CD1c-positive myeloid dendritic cell (primary cell): ENCODE data around the gene MYOF.
"Not testable (repeated sequence)": the region's sequence is repeated elsewhere in the genome, so short reads cannot be mapped to it uniquely, and the experiment has no call there.

Experiments used
- DNase-seq: peaks from one replicate; pipeline ENCODE4 v3.0.0-alpha.2; 2016; ENCODE audit errors: extremely low spot score

MYOF gene

DNA sequence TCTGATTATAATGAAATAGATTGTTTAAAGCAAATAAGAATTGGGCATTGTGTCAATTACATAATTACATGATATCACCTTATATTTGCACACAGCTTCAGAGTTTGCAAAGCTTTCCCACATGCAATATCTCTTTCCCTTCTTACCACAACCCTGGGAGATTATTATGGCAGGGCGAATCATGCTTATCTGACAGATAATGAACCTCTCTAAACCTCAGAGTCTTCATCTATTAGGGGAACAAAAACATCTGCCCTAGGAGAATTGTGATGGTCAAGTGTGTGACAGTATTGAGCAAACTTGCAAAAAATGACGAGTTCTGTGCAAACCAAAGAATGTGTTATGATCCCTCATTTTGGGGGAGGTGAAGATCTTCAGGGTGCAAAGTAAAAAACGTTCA lies 90.0 kb downstream of the MYOF start:
- DNase-seq: no peak

DNA sequence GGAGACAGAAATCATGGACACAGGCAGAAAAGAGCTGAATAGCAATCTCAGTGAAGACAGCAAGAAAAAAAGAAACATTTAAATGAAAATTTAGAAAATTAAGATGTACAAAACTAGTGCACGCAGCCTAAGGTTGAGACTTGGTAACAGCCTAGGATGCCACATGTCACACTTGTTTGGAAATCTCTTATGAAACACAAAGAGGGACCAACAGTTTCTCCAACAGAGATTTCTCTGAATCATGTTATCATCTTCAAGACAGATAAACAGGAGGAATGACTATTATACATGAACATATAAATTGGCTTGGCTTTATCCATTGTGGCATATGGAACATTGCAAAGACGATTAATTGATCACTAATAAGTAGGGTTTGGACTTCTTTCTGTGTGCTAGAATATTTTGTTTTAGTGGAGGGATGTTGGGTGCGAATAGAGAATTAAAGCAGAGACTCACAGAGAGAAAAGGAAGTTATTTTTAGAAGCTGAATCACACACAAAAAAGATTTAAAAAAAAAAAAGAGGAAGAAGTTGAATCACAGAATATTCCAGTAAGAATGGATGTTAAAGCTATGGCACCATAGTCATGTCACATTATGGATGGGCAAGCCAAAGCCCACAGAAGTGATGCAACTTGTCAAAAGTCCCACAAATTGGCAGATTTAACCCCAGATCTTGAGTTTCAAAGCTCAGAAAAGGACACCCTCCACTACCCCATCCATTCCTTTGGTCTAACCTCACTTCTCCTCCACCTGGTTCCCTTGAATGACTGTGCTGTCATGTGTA lies 91.6 kb downstream of the MYOF start:
- DNase-seq: peak; percentile 65

DNA sequence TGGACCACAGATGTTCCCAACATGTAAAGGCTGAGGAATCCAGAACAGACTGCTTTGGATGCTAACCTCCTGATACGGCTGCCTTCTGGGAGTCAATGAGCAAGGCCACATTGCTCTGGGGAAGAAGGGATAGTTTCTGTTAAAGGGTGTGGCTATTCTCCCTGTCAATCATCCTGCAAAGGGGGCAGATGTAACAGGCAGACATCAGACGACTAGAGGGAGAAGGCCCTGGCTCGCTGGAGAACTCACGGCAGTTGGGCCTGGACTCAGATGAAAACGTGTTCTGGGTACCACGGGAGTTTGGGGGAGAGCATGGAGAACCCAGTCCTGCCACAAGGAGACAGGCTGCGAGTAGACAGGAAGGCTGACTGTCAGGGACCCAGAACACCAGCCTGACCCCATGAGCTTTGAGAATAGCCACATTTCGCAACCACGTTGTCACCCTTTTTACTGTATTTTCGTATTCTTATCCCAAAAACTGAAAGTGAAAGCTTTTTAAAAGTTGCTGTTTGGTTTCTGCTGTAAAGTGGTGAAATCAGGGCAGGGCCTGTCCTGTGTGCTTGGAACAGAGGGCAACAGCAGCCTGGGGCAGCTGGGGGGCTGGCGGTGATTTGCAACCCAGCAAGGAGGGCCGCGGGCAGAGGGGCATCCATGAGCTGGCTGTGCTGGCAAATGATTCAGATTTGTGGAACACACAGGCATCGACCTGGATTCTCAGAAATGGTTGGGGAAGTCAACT lies 95.3 kb downstream of the MYOF start:
- peak; percentile 48 for DNase-seq

DNA sequence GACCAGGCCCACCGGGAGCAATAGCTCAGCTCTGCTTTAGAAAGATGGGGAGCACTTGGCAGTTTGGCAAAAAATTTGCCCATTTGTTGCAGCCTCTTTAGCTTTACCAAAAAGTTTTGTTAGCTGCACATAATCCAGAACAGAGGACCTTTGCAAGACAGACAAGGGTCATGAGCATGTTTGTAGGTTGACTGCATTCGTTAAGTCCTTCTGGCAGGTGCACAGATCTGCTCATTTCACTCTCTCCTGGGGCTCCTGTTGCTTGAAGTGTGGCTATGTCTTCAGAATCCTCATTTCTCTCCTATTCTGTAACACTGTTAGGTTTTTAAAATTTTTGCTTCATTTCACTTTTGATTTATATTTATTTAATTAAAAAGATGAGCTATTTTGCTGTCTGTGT lies 96.8 kb downstream of the MYOF start:
- no peak for DNase-seq

DNA sequence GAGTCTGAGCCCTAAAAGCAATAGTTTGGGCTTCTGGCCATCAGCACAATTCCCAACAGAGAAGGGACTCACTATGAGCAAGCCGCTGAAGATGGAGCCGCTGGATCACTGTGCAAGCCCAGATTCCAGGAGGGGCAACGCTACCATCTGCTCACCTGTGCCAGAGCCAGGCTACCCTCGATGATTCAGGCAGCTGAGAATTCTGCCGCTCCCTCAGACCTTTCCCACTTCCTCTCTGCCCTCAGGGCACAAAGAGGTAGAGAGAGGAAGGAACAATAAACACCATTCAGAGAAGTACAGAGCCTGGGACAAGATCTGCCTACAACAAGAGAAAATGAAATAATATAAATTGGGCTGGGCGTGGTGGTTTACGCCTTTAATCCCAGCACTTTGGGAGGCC lies 98.1 kb downstream of the MYOF start:
- DNase-seq: peak; percentile 48

DNA sequence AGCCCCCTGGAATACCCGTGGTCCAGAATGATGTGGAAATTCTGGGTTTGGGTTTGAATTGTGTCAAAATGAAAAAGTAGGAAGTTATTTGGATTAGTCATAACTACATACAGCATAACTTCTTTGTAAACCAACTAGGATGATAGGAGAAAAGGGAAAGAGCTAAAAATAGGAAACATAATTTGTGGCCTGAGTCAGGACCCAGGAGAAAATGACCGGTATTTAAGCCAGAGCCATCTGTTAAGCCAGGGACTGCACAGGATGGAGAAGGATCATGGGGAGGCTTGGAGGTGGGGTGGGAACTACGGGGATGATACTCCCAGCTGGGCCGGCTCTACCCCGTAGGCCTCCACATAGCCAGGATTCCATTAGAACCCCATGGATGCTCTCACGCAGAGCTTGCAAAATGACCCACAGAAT lies 98.6 kb downstream of the MYOF start:
- DNase-seq: peak; percentile 65

DNA sequence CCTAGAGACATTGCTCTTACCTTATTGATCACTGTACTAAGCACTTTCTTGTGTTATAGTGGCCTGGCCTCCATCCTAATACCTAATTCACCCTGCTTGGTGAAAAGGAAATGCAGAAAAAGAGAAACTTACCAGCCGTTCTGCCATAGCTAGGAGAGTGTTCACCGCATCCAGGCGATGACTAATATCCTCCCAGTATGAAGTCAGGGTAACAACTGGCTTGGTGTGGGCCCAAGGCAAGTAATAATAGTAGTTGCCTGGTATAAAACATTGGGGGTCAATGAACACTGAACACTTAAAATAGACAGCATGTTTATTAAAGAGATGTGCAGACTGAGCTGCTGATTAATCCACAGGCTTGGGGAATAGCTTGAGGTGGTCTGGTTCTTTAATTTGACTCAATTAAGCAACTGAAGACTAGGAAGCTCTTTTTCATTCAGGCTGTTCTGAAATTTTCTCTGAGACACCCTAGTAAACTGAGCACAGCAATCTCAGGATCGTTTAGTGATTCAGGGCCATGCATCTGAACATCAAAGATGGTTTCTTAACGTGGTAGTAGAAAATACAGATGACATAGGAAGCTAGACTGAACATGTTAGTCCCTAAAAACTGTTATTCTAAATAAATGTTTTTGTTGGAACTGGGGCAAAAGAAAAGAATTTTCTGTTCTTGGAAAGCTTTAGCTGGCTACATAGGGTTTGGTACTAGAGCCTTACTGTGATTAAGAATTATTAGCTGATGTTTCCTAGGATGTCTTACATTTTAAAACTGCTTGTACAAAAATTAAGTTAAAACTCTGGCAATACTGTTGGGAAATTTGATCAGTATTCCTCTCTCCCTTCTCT lies 102.2 kb downstream of the MYOF start:
- peak; percentile 65 for DNase-seq

DNA sequence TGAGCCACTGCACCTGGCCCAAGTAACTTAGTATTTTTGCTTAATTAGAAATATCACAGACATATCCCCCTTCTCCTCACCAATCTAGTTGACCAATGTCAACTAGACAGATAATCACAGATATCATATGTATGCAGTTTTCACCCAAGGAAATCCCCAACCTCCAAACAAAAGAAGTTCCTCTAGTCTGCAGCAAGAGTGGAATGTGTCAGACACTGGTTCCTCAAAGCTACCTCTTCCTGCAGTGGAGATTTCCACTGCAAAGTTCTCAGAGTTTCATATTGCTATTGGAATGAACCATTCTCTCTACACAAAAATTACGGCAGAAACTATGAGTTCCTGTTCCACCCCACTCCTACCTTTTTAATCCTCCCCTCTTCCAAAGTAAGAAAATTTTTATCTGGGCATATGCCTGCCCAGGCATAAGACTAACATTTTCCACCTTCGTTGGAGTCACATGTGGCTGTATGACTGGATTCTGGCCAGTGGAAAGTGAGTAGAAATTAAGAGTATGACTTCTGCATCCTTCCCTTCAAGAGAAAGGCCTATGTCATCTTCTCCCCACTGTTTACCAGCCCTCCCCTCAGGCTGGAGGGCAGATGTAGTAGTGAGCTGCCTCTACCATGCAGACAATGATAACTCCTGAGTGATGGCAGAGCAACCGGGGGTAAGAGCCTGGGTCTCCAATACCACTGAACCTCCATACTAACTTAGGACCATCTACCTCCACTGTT lies 103.0 kb downstream of the MYOF start:
- peak; percentile 79 for DNase-seq

DNA sequence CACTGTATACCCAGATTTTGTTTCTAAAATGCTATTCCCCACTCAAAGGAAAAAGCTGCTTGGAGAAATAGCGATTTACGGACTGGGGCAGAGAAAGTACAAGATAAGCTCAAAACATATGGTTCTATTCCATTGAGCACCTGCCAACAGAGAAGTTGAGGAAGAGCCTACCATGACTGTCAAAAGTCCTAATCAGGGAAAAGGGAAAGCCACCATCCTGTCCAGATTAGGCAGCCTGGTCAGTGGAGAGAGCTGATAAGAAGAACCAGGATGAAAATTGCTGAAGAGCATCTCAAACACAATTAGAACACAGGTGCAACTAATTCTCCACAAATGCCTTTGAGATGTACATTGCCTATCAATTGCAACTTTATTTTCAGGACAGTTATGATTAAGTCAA lies 104.1 kb downstream of the MYOF start:
- DNase-seq: no peak

DNA sequence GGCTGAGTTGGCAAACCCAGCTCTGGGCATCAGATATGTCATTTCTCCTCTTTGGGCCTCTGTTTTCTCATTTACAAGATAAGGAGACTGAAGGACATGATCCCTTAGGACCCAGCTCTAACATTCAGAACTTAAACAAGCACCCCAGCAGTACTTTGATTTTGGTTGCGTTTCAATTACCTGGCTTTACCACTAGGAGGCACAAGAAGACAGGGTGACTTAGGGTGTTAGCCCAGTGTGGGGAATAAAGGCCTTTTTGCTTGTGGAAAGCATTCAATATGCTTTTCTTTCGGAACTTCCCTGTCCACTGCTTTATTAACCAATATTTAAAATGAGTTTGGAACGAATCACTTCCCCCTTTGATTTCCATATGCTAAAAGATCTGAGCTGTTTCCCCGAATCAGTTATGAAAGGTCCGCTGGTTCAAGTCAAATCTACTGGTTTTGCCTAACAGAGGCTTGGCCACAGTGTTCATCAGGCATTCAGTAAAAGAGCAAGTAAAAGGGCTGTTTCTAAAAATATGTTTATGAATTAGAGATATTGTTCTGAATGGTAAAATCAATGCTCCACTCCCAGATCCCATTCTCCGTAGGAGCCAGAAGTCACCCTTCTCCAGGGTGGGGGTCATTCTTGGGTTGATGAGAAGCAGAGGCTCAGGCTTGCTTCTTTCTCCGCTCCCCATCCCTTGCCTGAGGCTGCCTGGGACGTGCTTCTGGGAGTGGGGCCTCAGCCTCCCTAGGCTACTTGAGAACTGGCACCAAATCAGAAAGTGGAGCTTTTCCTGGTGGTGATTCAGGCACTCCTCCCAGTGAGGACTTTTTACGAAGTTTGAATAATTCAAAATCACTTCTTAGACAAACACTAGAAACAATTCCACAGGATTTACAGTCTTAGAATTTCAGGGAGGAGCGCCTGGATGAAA lies 105.5 kb downstream of the MYOF start:
- DNase-seq: peak; percentile 86

DNA sequence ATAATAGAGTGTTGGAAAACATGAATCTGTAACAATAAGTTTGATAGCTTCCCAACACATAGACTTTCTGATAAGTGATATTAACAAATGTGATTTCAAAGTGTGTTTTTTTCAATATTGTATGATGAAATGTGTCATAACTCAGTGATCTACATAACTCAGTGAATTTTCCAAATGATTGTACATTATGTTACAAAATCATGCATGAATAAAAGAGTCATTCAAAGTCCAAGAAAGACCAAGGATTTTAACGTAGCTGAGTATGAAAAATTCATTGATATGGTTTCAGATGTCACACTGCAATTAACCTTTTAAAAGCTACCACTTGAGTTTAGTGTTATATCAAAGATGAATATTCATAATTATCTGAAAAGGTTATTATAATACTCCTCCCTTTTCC lies 111.2 kb downstream of the MYOF start:
- DNase-seq: no peak

DNA sequence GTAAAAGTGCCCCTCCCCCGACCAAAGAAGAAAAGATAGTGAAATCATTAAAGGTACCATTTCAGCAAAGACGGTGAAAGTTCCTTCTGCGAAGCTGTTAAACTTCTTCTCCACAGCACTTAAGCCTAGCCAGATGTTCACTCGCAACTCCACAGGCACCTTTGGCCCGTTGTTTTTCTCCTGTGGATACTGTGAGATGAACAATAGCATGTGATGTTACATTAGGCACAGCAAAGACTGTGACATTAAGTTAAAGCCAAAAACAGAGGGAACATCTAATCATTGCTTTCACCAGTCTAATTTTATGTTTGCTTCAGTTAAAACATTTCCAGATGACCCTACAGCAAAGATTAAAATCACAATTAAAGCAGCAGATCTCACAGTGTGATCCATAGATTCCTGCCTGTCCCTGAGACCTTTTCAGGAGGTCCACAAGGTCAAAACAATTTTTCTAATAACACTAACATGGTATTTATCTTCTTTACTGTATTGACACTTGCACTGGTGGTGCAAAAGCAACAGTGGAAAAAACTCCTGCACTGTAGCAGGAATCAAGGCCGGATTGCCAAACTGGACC lies 112.5 kb downstream of the MYOF start:
- DNase-seq: no peak

DNA sequence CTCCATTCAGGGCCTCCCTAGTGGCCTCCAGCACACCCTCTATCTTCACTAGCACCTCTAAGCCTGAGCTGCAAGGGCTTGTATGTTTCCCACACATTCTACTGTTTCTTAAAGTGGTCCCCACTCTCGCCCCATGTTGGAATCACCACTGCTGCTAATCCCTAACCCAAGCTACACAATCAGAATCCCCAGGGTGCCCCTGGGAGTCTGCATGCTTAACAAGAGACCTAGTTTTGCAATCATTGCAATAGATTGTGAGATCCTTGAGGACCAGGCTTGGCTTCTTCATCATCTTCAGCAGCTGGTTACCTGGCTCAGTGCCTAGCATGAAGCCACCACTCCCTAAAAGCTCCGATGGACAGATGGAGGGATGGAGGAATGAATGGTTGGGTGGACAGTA lies 113.9 kb downstream of the MYOF start:
- no peak for DNase-seq

DNA sequence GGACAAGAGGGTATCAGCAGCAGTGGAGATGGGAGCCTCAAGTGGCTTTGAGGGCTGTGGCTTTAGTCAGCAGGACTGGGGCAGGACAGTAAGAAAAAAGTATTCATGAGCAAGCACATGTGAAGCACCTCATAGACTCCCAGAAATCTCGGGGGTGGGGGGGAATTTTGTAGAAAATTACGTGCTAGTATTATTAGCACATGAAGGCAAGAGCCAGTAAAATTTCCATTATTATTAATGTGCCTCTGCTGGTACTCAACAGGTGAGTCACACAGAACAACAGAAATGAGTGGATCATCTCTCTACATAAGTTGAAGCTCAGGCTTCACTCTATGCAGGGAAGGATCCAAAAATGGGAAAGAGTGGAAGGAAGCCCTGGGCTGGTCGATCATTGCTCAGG lies 114.5 kb downstream of the MYOF start:
- DNase-seq: no peak

DNA sequence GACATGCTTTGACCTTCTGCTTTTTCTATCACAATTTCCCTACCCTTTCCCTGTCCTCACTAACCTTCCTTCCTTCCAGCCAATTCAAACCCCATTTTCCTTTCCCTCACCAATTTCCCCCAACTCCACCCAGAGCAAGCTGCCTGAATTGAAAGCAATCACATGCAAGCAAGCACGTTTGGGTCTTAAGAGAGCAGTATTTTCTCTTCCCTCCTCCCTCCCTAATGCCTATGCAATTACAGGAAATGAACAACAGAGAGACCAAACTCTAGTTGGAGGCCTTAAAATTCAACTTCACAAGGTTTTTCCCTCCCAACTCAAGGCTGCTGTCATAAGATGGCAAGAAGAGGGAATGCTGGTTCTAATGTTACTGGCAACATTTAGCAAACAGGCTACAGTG lies 117.2 kb downstream of the MYOF start:
- DNase-seq: no peak

DNA sequence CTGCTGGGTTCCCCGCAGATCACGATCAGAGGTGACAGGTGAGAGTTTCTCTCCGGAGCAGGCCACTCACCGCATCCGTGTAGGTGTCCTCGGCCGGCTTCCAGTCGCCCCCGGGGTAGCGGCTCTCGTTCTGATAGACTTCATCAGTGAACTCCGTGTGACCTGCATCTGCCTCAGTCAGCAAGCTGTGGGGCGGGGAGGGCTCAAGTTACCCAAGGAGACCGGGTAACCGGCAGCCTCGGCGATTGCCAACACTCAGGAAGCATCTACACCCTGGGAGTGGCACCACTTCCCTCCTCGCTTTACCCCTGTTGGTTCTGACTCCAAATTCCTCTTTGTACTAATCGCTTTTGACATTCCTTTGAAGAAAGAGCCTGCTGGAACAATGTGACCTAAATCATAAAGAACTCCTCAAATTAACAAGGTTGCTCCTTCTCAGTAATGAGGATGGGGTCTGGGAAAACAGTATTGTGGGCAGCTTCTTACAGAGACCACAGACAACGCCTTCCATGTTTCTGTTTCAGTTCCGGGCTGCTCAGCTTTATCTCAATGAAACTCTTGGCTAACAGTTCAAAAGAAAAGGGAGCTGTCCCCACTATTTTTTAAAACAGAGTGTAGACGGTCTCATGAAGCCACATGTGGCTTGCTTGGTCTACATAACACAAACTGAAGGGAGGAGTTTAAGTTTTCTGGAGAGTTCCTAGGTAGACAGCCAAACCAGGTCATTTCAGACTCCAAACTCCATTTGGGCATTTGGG lies 118.1 kb downstream of the MYOF start:
- peak; percentile 75 for DNase-seq

DNA sequence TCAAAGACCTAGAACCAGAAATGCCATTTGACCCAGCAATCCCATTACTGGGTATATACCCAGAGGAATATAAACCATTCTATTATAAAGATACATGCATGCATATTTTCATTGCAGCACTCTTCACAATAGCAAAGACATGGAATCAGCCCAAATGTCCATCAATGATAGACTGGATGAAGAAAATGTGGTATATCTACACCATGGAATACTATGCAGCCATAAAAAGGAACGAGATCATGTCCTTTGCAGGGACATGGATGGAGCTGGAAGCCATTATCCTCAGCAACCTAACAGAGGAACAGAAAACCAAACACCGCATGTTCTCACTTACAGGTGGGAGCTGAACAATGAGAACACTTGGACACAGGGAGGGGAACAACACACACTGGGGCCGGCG lies 123.7 kb downstream of the MYOF start:
- DNase-seq: not testable (repeated sequence)

DNA sequence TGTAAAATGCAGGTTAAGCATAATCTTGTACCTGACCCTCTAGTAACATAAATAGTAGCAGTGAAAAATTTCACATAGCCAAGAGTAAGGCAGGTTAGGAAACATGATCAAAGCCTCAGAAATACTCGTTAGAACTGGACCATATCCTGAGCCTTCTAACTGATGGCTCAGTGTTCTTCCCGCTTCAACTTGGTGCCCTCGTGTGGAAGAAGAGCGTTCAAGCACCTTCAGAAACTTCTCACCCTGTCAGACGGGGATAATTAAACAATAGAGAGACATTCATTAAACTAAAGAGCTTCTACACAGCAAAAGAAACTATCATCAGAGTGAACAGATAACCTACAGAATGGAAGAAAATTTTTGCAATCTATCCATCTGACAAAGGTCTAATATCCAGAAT lies 124.5 kb downstream of the MYOF start:
- peak; percentile 19 for DNase-seq

DNA sequence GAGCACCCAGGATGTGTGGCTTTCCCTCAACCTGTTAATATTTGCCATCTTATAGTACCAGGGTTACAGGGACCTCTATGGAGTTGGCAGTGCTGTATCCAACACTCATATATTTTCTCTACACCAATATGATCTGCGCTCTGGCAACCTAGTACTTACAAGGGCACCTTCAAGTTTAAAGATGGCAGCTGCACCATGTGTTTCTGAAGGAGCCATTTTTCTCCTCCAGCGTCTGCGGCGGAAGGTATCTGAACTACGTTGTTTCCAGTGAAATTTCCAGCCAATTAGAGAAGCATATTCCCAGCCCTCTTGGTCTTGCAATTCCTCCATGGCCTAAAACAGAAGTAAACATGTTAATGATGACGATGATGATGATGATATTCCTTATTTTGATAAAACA lies 125.6 kb downstream of the MYOF start:
- no peak for DNase-seq
